Activated T-cell treated with anti-CD3 and anti-CD28 coated beads, Interleukin-2, amount 50 U/mL, for 24 hours (primary cell): ENCODE measurements around the gene LCLAT1.

Source experiments
- DNase-seq: peaks from one replicate; pipeline ENCODE4 v3.0.0-alpha.2; 2020
- H3K27ac Mint-ChIP-seq: 2 replicates; pipeline ENCODE4 v1.8.0; 2020; ENCODE audit warnings: mild to moderate bottlenecking, mixed read lengths
- H3K27me3 Mint-ChIP-seq: 2 replicates; pipeline ENCODE4 v1.8.0; 2020; ENCODE audit warnings: mixed read lengths
- H3K36me3 Mint-ChIP-seq: 2 replicates; pipeline ENCODE4 v1.8.0; 2020; ENCODE audit warnings: low read depth, mixed read lengths
- H3K4me1 Mint-ChIP-seq: 2 replicates; pipeline ENCODE4 v1.8.0; 2020; ENCODE audit warnings: low read depth, mixed read lengths
- H3K4me3 Mint-ChIP-seq: 2 replicates; pipeline ENCODE4 v1.8.0; 2020; ENCODE audit warnings: mild to moderate bottlenecking, moderate library complexity, mixed read lengths
- H3K9me3 Mint-ChIP-seq: 2 replicates; pipeline ENCODE4 v1.8.0; 2020; ENCODE audit warnings: mixed read lengths

The LCLAT1 gene

GRCh38 chr2:30661173-30662107 is 214.4 kb downstream of the LCLAT1 start:
- Mint-ChIP-seq H3K4me1 (peaks cover 17% of the 10 kb centered on the region), H3K4me3 (no peak overlapping the region), H3K27ac (no peak overlapping the region), H3K27me3 (peaks cover 4% of the 10 kb centered on the region), H3K36me3 (no peaks in the 10 kb centered on the region), H3K9me3 (no peaks in the 10 kb centered on the region)
- no peak for DNase-seq

- H3K4me1 Mint-ChIP-seq = peaks cover 22% of the 10 kb centered on the region
- no peak overlapping the region for H3K27ac Mint-ChIP-seq
- H3K36me3 Mint-ChIP-seq = no peaks in the 10 kb centered on the region
- H3K9me3 Mint-ChIP-seq = peaks cover under 1% of the 10 kb centered on the region
- peaks cover 4% of the 10 kb centered on the region for H3K27me3 Mint-ChIP-seq
- DNase-seq = no peak
- H3K4me3 Mint-ChIP-seq = no peak overlapping the region
Measured at GRCh38 chr2:30662268-30663131, 215.5 kb downstream of the LCLAT1 start.

- H3K4me1 Mint-ChIP-seq = peaks cover 22% of the 10 kb centered on the region
- H3K27me3 Mint-ChIP-seq = peaks cover 3% of the 10 kb centered on the region
- H3K9me3 Mint-ChIP-seq = peaks cover 4% of the 10 kb centered on the region
- H3K4me3 Mint-ChIP-seq = no peak overlapping the region
- no peak overlapping the region for H3K27ac Mint-ChIP-seq
- no peaks in the 10 kb centered on the region for H3K36me3 Mint-ChIP-seq
- DNase-seq = no peak
Measured at GRCh38 chr2:30663321-30663720, 216.3 kb downstream of the LCLAT1 start.

- Mint-ChIP-seq H3K27me3 (no peaks in the 10 kb centered on the region), H3K4me3 (no peak overlapping the region)
Measured at GRCh38 chr2:30663806-30664205, 216.8 kb downstream of the LCLAT1 start.

GRCh38 chr2:30664761-30665358 is 217.8 kb downstream of the LCLAT1 start:
- Mint-ChIP-seq H3K4me3 (no peak overlapping the region), H3K4me1 (peaks cover 22% of the 10 kb centered on the region), H3K27me3 (no peaks in the 10 kb centered on the region), H3K27ac (peak overlapping the region; percentile 76), H3K36me3 (no peaks in the 10 kb centered on the region), H3K9me3 (peaks cover 11% of the 10 kb centered on the region)
- peak; percentile 37 for DNase-seq

More at GRCh38 chr2:30663806-30664205, 216.8 kb downstream of the LCLAT1 start:
- DNase-seq = no peak
- H3K4me1 Mint-ChIP-seq = peaks cover 22% of the 10 kb centered on the region
- H3K36me3 Mint-ChIP-seq = no peaks in the 10 kb centered on the region
- H3K27ac Mint-ChIP-seq = no peak overlapping the region
- H3K9me3 Mint-ChIP-seq = peaks cover 6% of the 10 kb centered on the region

- Mint-ChIP-seq H3K4me3 (no peak overlapping the region), H3K4me1 (peaks cover 22% of the 10 kb centered on the region), H3K27ac (no peak overlapping the region), H3K27me3 (no peaks in the 10 kb centered on the region), H3K9me3 (peaks cover 20% of the 10 kb centered on the region), H3K36me3 (no peaks in the 10 kb centered on the region)
- DNase-seq = no peak
Measured at GRCh38 chr2:30665761-30666265, 218.8 kb downstream of the LCLAT1 start.

- Mint-ChIP-seq H3K36me3 (no peaks in the 10 kb centered on the region), H3K9me3 (peaks cover 20% of the 10 kb centered on the region), H3K27ac (no peak overlapping the region), H3K4me1 (peaks cover 22% of the 10 kb centered on the region), H3K27me3 (no peaks in the 10 kb centered on the region), H3K4me3 (no peak overlapping the region)
- DNase-seq = no peak
Measured at GRCh38 chr2:30666266-30666874, 219.3 kb downstream of the LCLAT1 start.

- Mint-ChIP-seq H3K4me3 (no peak overlapping the region), H3K4me1 (peaks cover 14% of the 10 kb centered on the region), H3K36me3 (no peaks in the 10 kb centered on the region), H3K27me3 (peaks cover 6% of the 10 kb centered on the region), H3K27ac (no peak overlapping the region), H3K9me3 (peaks cover 20% of the 10 kb centered on the region)
- no peak for DNase-seq
Measured at GRCh38 chr2:30670453-30670852, 223.4 kb downstream of the LCLAT1 start.

GRCh38 chr2:30673127-30673526 is 226.1 kb downstream of the LCLAT1 start:
- H3K4me3 Mint-ChIP-seq = no peak overlapping the region
- H3K9me3 Mint-ChIP-seq = peaks cover 17% of the 10 kb centered on the region
- H3K36me3 Mint-ChIP-seq = no peaks in the 10 kb centered on the region
- H3K27me3 Mint-ChIP-seq = peaks cover 6% of the 10 kb centered on the region
- no peak overlapping the region for H3K27ac Mint-ChIP-seq
- no peaks in the 10 kb centered on the region for H3K4me1 Mint-ChIP-seq
- DNase-seq = no peak

GRCh38 chr2:30675758-30676157 is 228.7 kb downstream of the LCLAT1 start:
- Mint-ChIP-seq H3K27me3 (peaks cover 6% of the 10 kb centered on the region), H3K36me3 (no peaks in the 10 kb centered on the region), H3K27ac (no peak overlapping the region), H3K9me3 (no peaks in the 10 kb centered on the region), H3K4me3 (no peak overlapping the region), H3K4me1 (no peaks in the 10 kb centered on the region)
- no peak for DNase-seq

- Mint-ChIP-seq H3K4me1 (no peaks in the 10 kb centered on the region), H3K27ac (no peak overlapping the region), H3K36me3 (no peaks in the 10 kb centered on the region), H3K9me3 (no peaks in the 10 kb centered on the region), H3K4me3 (no peak overlapping the region), H3K27me3 (peaks cover 4% of the 10 kb centered on the region)
- no peak for DNase-seq
Measured at GRCh38 chr2:30677231-30677630, 230.2 kb downstream of the LCLAT1 start.

- H3K36me3 Mint-ChIP-seq = no peaks in the 10 kb centered on the region
- no peak overlapping the region for H3K4me3 Mint-ChIP-seq
- no peaks in the 10 kb centered on the region for H3K27me3 Mint-ChIP-seq
- DNase-seq = no peak
- no peak overlapping the region for H3K27ac Mint-ChIP-seq
- H3K4me1 Mint-ChIP-seq = no peaks in the 10 kb centered on the region
- no peaks in the 10 kb centered on the region for H3K9me3 Mint-ChIP-seq
Measured at GRCh38 chr2:30677861-30678385, 230.9 kb downstream of the LCLAT1 start.

- DNase-seq = no peak
- Mint-ChIP-seq H3K4me3 (no peak overlapping the region), H3K27me3 (no peaks in the 10 kb centered on the region), H3K27ac (no peak overlapping the region), H3K9me3 (no peaks in the 10 kb centered on the region), H3K4me1 (no peaks in the 10 kb centered on the region), H3K36me3 (no peaks in the 10 kb centered on the region)
Measured at GRCh38 chr2:30678410-30679137, 231.5 kb downstream of the LCLAT1 start.
